HEK293 (cell line): Measurements from ENCODE around the gene RSPH9.
A peak's percentile ranks its signal among the peaks of the same experiment; 100 is the strongest.

Source experiments
- SP2 ChIP-seq: fragments of 450-650 bp; formaldehyde crosslinking; IDR thresholded peaks from 2 replicates; pipeline ENCODE4 v1.5.1; 2016; ENCODE audit warnings: missing biosample characterization, missing genetic modification characterization
- SP3 ChIP-seq: fragments of 450-650 bp; formaldehyde crosslinking; IDR thresholded peaks from 2 replicates; pipeline ENCODE4 v1.5.1; 2016; ENCODE audit warnings: missing biosample characterization, missing genetic modification characterization
- TCF7L2 ChIP-seq: IDR thresholded peaks from 2 replicates; pipeline ENCODE4 v1.6.1; 2011; ENCODE audit warnings: low read depth, mild to moderate bottlenecking, inconsistent platforms, low read length, moderate library complexity, borderline replicate concordance
- YY2 ChIP-seq: fragments of 450-650 bp; formaldehyde crosslinking; IDR thresholded peaks from 2 replicates; pipeline ENCODE4 v1.5.1; 2016; ENCODE audit warnings: missing biosample characterization, missing genetic modification characterization
- ZNF24 ChIP-seq: fragments of 450-650 bp; formaldehyde crosslinking; IDR thresholded peaks from 2 replicates; pipeline ENCODE4 v1.5.1; 2016; ENCODE audit warnings: missing biosample characterization, missing genetic modification characterization
- ZNF324 ChIP-seq: fragments of 450-650 bp; formaldehyde crosslinking; IDR thresholded peaks from 2 replicates; pipeline ENCODE4 v1.5.1; 2016; ENCODE audit warnings: missing biosample characterization, missing genetic modification characterization
- ZNF777 ChIP-seq: fragments of 450-650 bp; formaldehyde crosslinking; IDR thresholded peaks from 2 replicates; pipeline ENCODE4 v1.5.1; 2017; ENCODE audit warnings: missing biosample characterization, missing genetic modification characterization, borderline replicate concordance
- ZSCAN16 ChIP-seq: fragments of 450-650 bp; formaldehyde crosslinking; IDR thresholded peaks from 2 replicates; pipeline ENCODE4 v1.5.1; 2016; ENCODE audit warnings: missing biosample characterization, missing genetic modification characterization
- TF ChIP-seq, protein P1 (sequence below): fragments of 450-650 bp; formaldehyde crosslinking; IDR thresholded peaks from 2 replicates; pipeline ENCODE4 v1.5.1; 2016; ENCODE audit warnings: missing biosample characterization, missing genetic modification characterization
- TF ChIP-seq, protein P2 (sequence below): fragments of 450-650 bp; formaldehyde crosslinking; IDR thresholded peaks from 2 replicates; pipeline ENCODE4 v1.5.1; 2016; ENCODE audit warnings: missing biosample characterization, missing genetic modification characterization
- TF ChIP-seq, protein P3 (sequence below): fragments of 450-650 bp; IDR thresholded peaks from 2 replicates; pipeline ENCODE4 v1.5.1; 2018; ENCODE audit warnings: missing biosample characterization, missing genetic modification characterization

GRCh38 chr6:43629505-43630300 lies 15.1 kb upstream of the RSPH9 start:
- TF ChIP-seq ZNF24 (peak; percentile 31; the same call in 1 of the 2 replicates), SP2 (tag by site-specific recombination) (peak; percentile 90), TCF7L2 (no peak), SP3 (tag by site-specific recombination) (peak; percentile 83), ZSCAN16 (tag by site-specific recombination) (no peak), ZNF777 (tag by site-specific recombination) (no peak), ZNF324 (tag by site-specific recombination) (peak; percentile 30; the same call in 1 of the 2 replicates), YY2 (no peak)
- TF ChIP-seq, protein P1, sequence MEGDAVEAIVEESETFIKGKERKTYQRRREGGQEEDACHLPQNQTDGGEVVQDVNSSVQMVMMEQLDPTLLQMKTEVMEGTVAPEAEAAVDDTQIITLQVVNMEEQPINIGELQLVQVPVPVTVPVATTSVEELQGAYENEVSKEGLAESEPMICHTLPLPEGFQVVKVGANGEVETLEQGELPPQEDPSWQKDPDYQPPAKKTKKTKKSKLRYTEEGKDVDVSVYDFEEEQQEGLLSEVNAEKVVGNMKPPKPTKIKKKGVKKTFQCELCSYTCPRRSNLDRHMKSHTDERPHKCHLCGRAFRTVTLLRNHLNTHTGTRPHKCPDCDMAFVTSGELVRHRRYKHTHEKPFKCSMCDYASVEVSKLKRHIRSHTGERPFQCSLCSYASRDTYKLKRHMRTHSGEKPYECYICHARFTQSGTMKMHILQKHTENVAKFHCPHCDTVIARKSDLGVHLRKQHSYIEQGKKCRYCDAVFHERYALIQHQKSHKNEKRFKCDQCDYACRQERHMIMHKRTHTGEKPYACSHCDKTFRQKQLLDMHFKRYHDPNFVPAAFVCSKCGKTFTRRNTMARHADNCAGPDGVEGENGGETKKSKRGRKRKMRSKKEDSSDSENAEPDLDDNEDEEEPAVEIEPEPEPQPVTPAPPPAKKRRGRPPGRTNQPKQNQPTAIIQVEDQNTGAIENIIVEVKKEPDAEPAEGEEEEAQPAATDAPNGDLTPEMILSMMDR, result 0 out of 2 replicates have a peak, but pooled peaks have one; percentile 10
- TF ChIP-seq, protein P2, sequence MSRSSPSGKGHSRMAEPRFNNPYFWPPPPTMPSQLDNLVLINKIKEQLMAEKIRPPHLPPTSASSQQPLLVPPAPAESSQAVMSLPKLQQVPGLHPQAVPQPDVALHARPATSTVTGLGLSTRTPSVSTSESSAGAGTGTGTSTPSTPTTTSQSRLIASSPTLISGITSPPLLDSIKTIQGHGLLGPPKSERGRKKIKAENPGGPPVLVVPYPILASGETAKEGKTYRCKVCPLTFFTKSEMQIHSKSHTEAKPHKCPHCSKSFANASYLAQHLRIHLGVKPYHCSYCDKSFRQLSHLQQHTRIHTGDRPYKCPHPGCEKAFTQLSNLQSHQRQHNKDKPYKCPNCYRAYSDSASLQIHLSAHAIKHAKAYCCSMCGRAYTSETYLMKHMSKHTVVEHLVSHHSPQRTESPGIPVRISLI (tag by site-specific recombination), result no peak
- TF ChIP-seq, protein P3, sequence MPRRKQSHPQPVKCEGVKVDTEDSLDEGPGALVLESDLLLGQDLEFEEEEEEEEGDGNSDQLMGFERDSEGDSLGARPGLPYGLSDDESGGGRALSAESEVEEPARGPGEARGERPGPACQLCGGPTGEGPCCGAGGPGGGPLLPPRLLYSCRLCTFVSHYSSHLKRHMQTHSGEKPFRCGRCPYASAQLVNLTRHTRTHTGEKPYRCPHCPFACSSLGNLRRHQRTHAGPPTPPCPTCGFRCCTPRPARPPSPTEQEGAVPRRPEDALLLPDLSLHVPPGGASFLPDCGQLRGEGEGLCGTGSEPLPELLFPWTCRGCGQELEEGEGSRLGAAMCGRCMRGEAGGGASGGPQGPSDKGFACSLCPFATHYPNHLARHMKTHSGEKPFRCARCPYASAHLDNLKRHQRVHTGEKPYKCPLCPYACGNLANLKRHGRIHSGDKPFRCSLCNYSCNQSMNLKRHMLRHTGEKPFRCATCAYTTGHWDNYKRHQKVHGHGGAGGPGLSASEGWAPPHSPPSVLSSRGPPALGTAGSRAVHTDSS (tag by site-specific recombination), result peak; percentile 33; the same call in 1 of the 2 replicates
